NCI-H2081 treated with DMSO at 0.1 percent for 48 hours (cell line): ENCODE data around the gene SLC35G2.
"Not testable (repeated sequence)": the region's sequence is repeated elsewhere in the genome, so short reads cannot be mapped to it uniquely, and the experiment has no call there.

Source experiments
- DNase-seq: peaks from one replicate; lab custom pipeline; 2025; lab: John Stamatoyannopoulos, UW

The SLC35G2 gene

DNA sequence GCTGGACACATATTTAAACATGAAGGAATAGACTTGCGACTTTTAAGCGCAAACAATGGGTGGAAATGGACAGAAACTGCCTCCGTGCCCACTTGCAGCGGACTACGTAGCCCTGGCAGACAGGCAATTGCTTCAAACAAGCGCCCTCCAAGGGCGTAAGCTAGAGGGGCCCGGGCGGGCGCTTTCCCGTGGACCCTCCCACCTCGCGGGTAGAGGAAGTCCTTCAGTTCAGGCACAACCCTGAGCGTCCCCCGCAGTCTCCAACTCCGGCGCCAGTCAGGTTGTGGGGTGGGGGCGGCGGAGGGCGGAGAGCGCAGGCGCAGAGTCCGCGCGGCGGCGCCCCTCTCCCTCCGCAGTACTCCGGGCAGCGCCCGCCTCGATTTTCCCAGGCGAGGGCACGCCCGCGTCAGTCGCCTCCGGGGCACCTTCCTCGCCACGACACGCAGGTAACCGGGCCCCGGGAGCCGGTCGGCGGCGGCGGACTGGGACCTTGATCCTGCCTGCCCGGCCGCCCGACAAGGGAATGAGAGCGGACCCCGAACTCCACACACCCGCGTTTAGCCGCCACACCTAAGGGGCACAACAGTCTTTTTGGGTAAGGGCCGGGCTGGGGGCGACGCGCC, at the start of gene SLC35G2:
Gene SLC35G2, plus strand, starts transcription at position 358 of the 623 bp plus-strand sequence. CDS start 35,335 bp downstream, outside the sequence.
- no peak for DNase-seq

GRCh38 chr3:136772709-136773108, 46.2 kb upstream of the SLC35G2 start:
- no peak for DNase-seq

DNA sequence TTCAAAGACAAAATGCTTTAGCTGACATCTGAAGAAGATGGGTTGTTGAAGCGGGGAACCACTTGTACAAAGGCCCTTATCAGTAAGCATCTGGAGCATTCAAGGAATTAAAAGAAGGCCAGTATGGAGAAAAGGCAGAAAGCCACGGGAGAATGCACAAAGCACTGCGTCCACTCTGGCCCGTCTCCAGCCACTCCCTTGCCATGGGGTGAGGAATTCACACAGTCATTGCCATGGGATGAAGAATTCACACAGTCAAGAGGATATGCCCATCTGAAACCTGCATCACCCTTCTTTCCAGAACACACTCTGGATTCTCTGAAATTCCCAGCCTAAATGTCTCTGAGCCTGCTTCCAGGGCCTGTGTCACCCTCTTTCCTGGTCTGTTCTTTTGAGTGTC, 40.1 kb upstream of the SLC35G2 start:
- DNase-seq, result no peak

DNA sequence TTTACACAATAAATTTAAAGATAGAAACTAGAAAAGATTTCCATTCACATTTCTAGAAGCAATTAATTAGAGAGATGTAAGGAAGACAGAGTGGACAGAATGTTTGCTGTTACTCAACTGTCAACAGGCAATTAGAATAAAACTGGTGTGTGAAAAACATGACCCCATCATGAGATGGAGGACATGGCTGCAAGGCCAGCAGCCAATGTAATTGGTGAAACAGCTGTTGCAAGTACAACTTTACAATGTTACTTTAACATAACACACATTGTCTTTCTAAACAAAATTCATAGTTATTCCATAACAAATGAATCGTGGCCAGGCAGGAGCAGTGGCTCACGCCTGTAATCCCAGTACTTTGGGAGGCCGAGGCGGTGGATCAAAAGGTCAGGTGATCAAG, 38.2 kb upstream of the SLC35G2 start:
- DNase-seq, result no peak

DNA sequence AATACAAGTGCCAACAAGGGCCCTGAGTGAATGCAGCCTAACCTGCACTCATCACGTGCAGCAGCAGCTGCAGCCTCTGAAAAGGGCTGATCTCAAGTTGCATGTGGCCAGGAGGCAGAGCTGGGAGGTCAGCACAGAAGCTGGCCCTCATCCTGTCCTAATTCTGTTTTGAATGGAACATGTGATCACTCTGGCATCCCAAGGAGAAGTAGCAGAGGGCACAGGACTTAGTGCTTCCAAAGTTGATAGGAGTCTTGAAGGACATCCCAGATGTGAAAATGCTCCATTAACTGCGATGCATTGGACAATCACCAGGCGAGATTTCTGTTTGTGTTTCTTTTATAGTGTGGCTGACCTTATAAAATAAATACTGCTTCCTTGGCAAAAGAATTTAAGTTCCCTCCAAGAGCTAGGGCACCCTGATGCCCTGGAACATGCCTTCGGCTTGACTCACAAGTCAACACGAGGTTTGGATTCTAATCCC, 35.2 kb upstream of the SLC35G2 start:
- DNase-seq, result no peak

DNA sequence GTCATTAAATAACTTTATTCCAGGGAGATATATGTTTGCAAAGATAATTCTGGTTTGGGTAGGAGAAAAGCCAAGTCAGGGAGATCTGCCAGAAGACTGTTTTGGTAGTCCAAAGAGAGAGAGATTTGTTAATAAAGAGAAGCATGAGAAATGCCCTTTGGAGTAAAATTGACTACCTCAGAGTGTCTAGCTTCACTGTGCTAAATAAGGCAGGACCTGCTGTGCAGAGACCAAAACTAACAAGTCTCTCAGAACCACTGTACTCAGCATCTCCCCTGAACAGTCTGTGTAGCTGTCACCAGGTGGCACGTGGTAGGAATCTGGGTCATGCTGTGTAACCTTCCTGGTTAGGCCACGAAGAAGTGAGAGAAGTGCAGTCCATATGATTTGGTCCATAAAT, 31.6 kb upstream of the SLC35G2 start:
- no peak for DNase-seq

GRCh38 chr3:136788154-136788553, 30.8 kb upstream of the SLC35G2 start:
- no peak for DNase-seq

GRCh38 chr3:136789976-136790375, 28.9 kb upstream of the SLC35G2 start:
- DNase-seq, result no peak

- DNase-seq, result no peak
Observed at GRCh38 chr3:136790786-136791185, 28.1 kb upstream of the SLC35G2 start.

GRCh38 chr3:136792556-136793330, 26.2 kb upstream of the SLC35G2 start:
- no peak for DNase-seq

DNA sequence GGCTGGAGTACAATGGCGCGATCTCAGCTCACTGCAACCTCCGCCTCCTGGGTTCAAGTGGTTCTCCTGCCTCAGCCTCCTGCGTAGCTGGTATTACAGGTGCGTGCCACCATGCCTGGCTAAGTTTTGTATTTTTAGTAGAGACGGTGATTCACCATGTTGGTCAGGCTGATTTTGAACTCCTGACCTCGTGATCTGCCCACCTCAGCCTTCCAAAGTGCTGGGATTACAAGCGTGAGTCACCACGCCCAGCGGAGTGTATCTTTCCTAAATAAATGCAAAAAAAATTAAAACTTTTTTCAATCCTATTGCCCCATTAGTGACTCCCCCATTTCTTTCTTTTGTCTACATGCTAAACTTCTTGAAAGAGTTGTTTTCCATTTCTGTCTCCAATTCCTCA, 17.8 kb upstream of the SLC35G2 start:
- DNase-seq, result not testable (repeated sequence)

- DNase-seq, result peak; percentile 82
Observed at GRCh38 chr3:136802481-136802996, 16.4 kb upstream of the SLC35G2 start.

GRCh38 chr3:136804141-136804540, 14.8 kb upstream of the SLC35G2 start:
- DNase-seq, result no peak

DNA sequence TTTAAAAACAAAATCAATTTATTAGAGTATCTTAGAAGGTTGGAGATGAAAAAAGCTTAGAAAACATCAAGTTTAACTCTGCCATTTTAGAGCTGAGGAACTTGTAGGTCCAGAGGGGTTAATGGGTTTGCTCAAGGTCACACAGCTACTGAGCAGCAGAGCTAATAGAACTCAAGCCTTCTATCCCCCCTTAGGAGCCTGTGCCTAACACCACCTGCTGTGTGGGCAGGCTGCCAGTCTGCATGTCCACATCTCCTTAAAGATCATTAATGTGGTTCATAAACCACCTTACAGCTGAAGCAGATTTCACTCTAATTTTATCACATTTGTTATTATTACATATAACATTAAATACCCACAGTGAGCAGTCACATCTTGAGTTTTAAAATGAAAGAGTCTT, 14.1 kb upstream of the SLC35G2 start:
- DNase-seq, result no peak

- no peak for DNase-seq
Observed at GRCh38 chr3:136805795-136806194, 13.1 kb upstream of the SLC35G2 start.

DNA sequence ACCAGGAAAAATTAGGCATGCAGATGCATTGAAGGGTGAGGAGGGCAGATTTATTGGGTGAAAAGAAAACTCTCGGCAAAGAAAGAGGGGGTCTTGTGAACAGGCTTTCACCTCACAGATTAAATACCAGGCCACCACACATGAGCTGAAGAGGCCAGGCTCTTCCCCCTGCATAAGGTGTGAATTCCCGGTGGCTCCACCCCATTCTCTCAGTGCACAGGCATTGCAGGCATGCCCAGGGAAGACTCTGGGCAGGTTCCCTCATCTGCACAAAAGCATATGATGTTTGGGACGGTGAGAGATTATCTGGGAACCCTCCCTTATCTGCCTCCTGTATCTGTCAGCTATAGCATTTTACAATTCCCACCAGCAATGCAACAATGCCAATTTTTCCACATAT, 7.2 kb upstream of the SLC35G2 start:
- DNase-seq, result no peak

DNA sequence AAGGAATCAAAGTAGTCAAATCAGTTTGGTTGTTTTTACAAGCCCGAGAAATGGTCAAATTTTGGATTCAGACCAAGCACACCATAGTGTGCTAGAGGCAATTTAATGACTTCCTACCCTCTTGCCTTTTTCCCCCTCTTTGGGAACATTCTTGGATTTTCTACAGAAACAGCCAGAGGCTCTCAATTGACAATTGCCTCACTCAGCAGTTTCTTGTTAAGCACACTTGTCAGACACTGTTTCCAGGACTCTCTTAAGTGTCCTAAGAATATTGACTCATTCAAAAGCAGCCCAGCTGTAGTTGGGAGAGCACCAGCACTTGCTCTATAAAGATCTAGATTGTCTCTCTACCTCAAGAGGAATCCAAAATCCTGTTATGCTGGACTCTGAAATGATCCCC, 1.5 kb upstream of the SLC35G2 start:
- no peak for DNase-seq

GRCh38 chr3:136818191-136818768, 646 bp upstream of the SLC35G2 start:
- no peak for DNase-seq

GRCh38 chr3:136819392-136819730, 435 bp downstream of the SLC35G2 start:
- DNase-seq, result no peak

DNA sequence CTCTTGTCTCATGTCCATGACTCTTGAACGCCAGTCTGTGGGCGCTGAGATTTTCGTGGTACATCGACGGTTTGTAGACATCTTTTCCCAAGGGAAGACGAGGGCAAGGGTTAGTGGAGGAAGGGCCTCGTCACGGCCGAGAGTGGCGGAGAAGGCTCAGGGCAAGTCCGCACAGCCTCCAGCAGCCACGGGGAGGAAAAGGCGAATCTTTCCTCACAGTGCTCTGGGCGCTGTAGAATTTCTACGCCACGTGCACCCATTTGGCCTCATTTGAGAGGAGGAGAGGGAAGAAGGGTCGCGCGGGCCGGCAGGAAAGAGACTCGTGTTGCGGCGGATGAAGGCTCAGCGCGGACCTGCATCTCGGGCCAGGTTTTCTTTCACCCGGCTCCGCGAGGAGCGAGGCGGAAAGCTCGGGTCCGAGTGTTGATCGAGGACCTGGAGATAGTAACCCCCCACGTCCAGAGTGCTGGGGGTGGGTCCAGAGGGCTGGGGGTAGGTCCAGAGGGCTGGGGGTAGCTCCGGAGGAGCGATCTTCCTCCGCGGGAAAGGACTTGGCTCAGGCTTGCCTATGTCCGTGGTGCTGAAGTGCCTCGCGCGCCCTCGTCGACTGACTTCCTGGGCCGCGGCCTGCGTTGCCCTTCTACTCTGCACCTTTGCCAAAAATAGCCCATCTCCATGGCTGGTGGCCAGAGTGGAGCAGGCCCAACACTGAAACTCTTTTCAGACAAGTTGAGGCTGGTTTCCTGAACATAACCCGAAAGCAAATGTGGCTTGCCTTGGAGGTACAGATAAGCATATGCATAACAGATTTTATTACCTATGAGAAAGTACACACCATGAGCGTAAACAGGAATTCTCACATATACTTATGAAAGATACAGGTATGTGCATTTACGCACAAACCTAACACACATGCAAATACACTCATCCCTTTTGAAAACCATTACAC, 1.1 kb downstream of the SLC35G2 start:
- no peak for DNase-seq

GRCh38 chr3:136831461-136831860, 12.5 kb downstream of the SLC35G2 start:
- DNase-seq, result no peak
